GM12891 (cell line): Measurements from ENCODE around the gene NUDT16.

Experiments
- POLR2A ChIP-seq: IDR thresholded peaks from 2 replicates; pipeline ENCODE4 v1.6.1; 2011; ENCODE audit warnings: low read depth, low read length, control low read depth
- POLR2AphosphoS5 ChIP-seq: IDR thresholded peaks from 2 replicates; pipeline ENCODE4 v1.6.1; 2011; ENCODE audit warnings: low read depth, low read length, control low read depth
- SPI1 ChIP-seq: IDR thresholded peaks from 2 replicates; pipeline ENCODE4 v1.6.1; 2011; ENCODE audit warnings: low read depth, low read length, control low read depth
- TAF1 ChIP-seq: IDR thresholded peaks from 2 replicates; pipeline ENCODE4 v1.6.1; 2011; ENCODE audit warnings: low read depth, low read length, control low read depth

- no peak for TF ChIP-seq POLR2AphosphoS5
- TF ChIP-seq POLR2A = no peak
- TF ChIP-seq SPI1 = no peak
- TF ChIP-seq TAF1 = no peak
These were observed 28.3 kb upstream of the NUDT16 start for GRCh38 chr3:131353016-131353877.
